HG03108 (cell line): Measurements from ENCODE around the gene GDPGP1.

Experiments used
- ATAC-seq: cut with Tn5 transposase; IDR thresholded peaks from one replicate; pipeline ENCODE4 v1.9.1; 2021; ENCODE audit warnings: moderate library complexity; ENCODE audit not compliant: unreplicated experiment

The GDPGP1 gene

DNA sequence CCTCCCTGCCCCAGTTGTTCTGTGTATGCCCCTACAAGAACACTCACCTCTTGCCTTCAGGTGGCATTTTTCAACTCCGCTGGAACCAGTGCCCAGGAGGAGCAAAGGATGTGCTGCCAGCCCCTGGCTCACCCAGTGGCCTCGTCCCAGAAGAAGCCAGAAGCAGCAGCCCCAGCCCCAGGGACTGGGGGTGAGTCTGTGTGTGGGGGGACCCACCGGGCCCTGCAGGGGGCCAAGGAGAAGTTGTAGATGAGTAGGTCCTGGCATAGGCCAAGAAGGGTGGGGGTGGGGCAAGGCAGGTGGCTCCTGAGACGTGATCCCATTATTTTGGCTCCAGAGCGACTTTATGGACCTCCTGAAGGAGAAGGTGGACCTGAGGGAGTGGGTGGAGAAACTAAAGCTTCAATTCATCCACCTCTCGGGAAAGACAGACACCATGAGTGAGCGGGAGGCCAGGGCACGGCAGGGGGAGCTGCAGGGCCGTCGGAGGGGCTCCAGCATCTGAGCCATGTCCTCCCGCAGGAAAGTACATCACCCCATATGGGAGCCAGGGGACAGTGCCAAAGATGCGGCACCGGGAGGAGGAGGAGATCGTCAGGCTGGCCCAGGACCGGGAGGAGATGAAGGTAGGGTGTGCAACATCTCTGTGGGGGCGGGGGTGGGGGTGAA, 60.7 kb downstream of the GDPGP1 start:
- ATAC-seq, result no peak

DNA sequence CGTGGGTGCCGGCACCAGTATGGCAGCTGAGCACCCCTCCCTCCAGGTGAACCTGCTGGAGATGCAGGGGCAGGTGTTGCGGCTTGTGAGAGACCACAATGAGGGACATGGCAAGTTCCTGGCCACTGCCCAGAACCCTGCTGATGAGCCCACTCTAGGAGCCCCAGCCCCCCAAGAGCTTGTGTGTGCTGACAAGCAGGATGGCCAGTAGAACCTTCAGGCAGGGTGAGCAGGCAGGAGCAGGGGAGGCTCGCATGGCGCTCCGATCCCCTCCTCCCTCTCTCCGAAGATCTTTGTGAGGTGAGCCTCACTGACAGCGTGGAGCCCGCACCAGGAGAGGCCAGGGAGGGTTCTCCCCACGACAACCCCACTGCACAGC, 61.2 kb downstream of the GDPGP1 start:
- no peak for ATAC-seq
